HG02678 (cell line): ENCODE measurements around the gene P2RY13.
A peak's percentile ranks its signal among the peaks of the same experiment; 100 is the strongest.

ENCODE experiments used
- ATAC-seq: cut with Tn5 transposase; IDR thresholded peaks from one replicate; pipeline ENCODE4 v1.9.1; 2021; ENCODE audit warnings: mild to moderate bottlenecking, moderate library complexity; ENCODE audit not compliant: unreplicated experiment

The P2RY13 gene

DNA sequence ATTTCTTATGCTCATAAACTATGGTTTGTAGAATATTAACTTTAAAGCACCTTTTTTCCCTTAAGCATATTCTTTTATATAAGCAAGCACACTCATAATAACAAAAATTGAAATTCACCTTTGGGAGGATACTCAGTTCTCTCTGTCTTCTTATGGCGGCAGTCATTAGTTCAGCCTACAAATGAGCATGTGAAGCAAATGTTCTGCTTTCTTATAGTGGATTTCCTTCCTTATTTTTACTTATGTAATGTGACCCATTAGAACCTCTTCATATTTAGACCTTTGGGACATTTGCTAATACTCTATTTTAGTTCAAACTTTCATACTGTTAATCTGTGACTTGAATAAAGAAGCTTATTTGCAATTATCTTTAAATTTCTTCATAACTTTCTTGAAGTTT, at the start of gene P2RY13:
P2RY13 (minus strand) TSS at position 187 of the 400 bp plus-strand sequence; CDS start at position 166, 21 bp downstream.
- ATAC-seq = no peak

- ATAC-seq = no peak
Measured at GRCh38 chr3:151377768-151378385, 48.5 kb upstream of the P2RY13 start.

- no peak for ATAC-seq
Measured at GRCh38 chr3:151372063-151372820, 42.9 kb upstream of the P2RY13 start.

DNA sequence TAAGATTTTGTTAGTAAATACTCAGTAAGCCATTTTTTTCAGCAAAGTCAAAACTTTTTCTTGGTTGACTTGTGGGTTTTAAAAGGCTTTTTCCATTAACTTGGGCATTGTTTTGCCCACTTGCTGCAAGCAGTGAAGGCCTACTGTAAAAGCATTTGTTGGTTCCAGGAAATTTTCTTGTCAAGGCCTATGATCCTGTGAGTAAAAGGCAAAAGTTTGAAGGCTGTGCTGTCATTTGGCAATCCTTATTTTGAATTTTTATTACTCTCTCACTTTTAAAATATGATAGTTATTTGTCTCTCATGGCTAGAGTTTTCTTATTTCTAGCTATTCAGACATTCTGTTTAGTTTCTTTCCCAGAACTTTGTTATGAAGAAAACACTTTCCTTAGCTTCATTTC, 42.2 kb upstream of the P2RY13 start:
- no peak for ATAC-seq

- ATAC-seq = no peak
Measured at GRCh38 chr3:151367448-151367847, 38.1 kb upstream of the P2RY13 start.

DNA sequence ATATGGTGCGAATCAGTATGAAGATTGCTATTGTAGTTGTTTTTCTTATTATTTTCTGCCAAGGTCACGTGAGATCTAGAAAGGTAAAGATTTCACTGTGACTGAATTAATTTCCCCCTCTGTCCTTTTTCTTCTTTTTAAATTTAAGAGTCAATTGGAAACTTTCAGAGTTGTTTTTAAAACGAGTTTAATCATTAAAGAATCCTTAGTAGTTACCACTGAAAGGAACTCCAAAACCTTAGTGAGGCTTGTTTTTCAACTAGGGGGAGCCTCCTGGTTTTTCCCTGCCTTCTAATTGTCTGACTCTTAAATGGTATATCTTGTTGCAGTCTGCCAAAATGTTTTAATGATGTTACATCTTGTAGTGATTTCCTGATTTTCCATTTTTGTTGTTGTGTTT, 37.6 kb upstream of the P2RY13 start:
- ATAC-seq = no peak

DNA sequence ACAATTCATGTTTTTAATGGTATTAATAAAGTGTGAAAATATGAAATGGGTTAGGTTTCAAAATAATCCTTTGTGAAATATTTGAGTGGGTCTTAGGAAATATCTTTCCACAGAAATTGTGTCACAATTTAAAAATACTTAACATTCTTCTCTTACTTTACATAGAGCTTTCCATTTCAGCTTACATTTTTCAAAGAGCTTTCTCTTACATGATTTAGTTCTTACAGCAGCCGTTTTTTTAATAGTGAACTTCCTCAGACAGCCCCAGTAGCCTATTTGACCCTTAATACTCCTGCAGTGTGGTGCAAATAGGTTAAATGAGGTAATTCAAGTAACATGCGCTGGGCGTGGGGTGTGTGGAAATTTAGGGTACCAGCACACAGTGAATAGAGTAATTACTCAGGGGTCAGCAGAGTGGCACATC, 33.4 kb upstream of the P2RY13 start:
- no peak for ATAC-seq

DNA sequence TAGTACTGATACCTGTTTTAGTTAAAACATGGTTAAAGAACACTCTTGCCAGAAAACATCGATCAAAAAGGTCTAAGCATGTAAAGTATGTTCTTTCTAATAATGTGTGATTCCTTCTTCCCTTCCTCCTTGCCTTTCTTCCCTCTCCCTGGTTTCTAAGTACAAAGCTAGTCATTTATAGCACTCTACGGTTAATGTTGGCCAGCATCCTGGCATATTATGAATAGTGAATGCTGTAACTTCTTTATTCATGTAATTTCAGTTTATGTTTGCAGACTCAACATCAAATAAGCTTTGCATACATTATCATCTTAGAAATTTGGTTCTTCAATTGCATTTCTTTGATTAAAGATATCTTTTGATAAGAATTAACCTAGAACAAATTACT, 28.1 kb upstream of the P2RY13 start:
- ATAC-seq = no peak

DNA sequence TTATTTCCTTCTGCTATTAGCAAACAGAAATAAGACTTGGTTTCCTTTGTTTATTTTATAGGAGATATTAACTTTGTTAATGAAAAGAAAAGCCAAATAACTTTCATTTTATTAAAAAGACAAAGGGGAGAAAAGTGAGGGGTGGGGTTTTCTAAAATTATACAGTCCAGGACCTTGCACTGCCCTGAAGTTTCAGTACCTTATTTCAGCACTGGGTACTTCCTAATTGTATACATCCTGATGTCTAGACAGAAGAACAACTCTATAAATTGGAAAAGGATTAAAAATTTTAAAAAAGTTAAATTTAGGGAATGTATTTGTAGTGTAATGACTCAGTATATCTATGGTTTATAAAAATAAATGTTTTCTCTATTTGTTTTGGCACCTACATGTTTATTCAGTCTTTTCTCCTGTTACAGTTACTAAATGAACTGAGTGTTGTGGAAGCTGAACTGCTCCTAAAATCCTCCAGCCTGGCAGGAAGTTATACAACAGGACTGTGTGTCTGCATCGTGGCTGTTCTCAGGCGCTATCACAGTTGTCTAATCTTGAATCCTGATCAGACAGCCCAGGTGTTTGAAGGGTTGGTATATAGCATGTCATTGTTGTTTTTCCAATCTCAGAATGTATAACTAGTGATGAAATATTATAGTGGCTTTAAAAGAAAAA, 27.6 kb upstream of the P2RY13 start:
- ATAC-seq = no peak

GRCh38 chr3:151351648-151352047, 22.3 kb upstream of the P2RY13 start:
- peak; percentile 25 for ATAC-seq

DNA sequence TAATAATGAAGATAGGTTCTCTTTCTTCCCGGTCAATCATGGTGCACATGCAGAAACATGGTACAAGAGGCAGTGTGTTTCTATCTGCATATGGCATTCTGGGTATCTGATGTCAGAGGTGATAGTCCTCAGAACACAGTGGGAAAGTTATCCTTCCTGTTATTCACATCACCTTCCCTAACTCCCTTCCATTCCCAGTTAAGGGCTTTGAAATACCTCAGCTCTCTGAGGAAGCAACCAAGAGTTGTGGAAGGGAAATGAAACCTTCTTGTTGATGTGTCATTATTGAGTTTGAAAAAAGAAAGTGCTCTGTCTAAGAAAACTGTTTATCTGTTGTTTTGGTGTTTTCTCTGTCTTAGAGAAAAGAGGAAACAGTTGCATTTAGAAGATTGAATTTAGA, 21.9 kb upstream of the P2RY13 start:
- ATAC-seq = peak; percentile 80

GRCh38 chr3:151350656-151351055, 21.3 kb upstream of the P2RY13 start:
- no peak for ATAC-seq

- ATAC-seq = no peak
Measured at GRCh38 chr3:151347432-151347831, 18.1 kb upstream of the P2RY13 start.

DNA sequence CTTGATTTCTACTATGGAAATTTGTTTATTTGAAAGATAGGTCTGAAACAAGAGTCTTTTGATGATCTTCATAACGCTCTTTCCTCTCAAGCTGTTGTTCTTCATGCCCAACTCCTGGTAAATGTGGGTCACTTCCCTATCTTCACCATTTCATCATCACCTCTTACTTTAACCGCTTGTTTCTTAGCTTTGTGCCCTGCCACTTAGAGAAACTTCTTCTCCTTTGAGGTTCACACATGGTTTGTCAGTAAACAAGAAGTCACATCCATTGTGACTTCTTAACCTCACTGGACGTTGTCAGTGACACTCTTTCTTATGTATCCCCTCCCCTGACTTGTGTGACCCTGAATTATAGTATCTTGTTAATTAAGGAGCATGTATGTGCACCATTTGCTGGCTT, 16.9 kb upstream of the P2RY13 start:
- ATAC-seq = no peak

DNA sequence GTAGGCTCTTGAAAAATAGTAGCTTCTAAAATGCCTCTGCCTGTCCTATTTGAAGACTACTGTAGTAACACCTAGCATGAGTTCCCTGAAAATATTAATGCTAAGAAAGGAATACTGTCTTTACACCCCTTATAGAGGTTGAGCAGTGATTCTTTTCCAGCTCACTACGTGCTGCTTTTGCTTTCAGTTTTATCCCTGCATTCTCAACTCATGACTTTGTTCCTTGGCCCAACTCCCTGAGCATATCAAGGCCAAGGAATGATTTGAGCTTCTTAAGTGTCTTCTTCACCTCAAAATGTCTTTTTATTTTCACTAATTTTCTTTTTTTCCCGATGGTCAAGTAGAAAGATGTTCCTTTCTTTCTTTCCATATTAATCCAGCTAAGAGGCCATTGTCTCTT, 16.5 kb upstream of the P2RY13 start:
- ATAC-seq = no peak

DNA sequence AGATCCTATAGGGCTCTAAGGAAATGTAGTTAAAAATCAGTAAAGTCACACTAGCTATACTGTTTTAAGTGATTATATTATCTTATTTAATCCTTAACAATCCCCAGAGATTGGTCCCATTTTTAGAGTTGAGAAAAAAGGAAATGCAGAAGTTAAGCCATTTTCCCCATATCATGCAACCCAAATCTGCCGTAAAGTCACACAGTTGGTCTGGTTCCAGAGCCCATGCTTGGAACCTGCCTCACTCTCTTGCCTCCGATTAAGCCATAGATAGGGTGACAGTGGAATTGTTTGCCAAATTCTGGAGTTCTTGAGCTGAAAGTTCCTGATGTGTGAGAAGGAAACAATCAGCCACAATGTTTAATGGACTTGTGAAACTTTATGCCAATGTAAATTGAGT, 2.3 kb upstream of the P2RY13 start:
- no peak for ATAC-seq

- ATAC-seq = no peak
Measured at GRCh38 chr3:151330899-151331298, 1.6 kb upstream of the P2RY13 start.

DNA sequence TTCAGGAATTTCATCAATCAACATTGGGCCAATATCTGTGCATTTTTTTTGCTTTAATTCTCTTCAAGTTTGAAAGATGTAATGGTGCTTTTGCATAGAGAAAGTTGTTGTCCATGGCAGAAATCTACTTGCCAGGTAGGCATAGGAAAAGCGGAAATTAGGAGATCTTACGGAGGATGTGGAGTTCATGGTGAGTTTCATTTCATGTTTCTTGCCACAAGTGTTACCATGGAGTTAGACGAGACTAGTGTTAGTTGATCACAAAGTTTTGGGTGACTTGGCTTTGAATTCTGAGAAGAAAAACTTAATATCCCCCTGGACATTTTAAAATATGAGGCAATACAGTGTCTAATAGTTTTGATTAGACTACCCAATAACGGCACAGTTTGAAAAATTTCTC, 1.0 kb upstream of the P2RY13 start:
- no peak for ATAC-seq

DNA sequence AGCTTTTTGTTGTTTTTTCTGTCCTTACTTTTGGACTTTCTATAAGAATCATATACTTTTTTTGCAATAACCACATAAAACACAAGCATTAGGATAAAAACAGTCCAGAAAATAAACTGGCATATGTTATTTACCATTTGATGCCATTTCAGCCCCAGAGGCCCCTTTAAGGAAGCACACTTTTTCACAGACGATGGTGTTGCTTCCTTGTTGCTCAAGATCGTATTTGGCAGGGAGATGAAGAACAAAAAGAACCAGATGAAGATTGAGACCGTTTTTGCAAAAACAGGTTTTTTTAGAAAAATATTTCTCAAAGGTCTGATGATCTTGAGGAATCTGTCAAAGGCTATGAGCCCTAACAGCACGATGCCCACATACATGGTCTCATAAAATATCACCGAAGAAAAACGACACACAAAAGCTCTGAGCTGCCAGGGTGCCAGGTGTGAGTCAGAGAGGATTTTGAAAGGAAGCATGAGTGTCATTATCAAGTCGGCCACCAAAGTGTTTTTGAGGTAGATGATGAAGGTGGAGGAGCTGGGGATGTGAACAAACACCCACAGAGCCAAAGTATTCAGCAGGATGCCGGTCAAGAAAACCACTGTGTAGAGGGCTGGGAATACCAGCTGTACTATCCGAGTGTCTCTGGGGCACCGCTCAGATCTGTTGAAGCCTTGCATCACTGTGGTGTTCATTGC, 902 bp downstream of the P2RY13 start:
- no peak for ATAC-seq

GRCh38 chr3:151327571-151328198, 1.7 kb downstream of the P2RY13 start:
- ATAC-seq = no peak

GRCh38 chr3:151322511-151322910, 6.8 kb downstream of the P2RY13 start:
- ATAC-seq = no peak
